Left ventricle myocardium inferior (tissue), 1 donor: ENCODE results near the gene GRM8. TPM values are rescaled to one million over a fixed set of nuclear protein-coding genes. Genes with fewer than 3 reads are reported as not detected.

Experiments used
- DNase-seq: peaks from one replicate; pipeline ENCODE4 v3.0.0-alpha.2; 2020
- H3K27ac ChIP-seq: fragments of 200-600 bp; replicated peaks from 2 replicates; pipeline ENCODE4 v1.8.0; 2021
- H3K27me3 ChIP-seq: fragments of 200-600 bp; 2 replicates; pipeline ENCODE4 v1.8.0; 2021; ENCODE audit warnings: low read depth
- H3K36me3 ChIP-seq: fragments of 200-600 bp; 2 replicates; pipeline ENCODE4 v1.8.0; 2021
- H3K4me1 ChIP-seq: fragments of 200-600 bp; 2 replicates; pipeline ENCODE4 v1.8.0; 2021
- H3K4me3 ChIP-seq: fragments of 200-600 bp; 2 replicates; pipeline ENCODE4 v1.8.0; 2021; ENCODE audit warnings: mild to moderate bottlenecking, moderate library complexity
- H3K9me3 ChIP-seq: fragments of 200-600 bp; replicated peaks from 2 replicates; pipeline ENCODE4 v1.8.0; 2021
- intact Hi-C: fragments of 100-400 bp; cut with micrococcal nuclease; formaldehyde crosslinking; loops from one replicate; pipeline ENCODE4 v1.11.0; 2022
- total RNA-seq: library from RNA; stranded (reverse); fragmentation: NEBNext Ultra II Directional; extraction: Animal tissue kit (Norgen Biotek cat#: 25700); gene quantifications from one replicate; pipeline ENCODE4 v1.2.1, GENCODE V29; 2021
- TF ChIP-seq, protein P1 (sequence below): fragments of 200-600 bp; IDR thresholded peaks from 2 replicates; pipeline ENCODE4 v1.8.0; 2021; ENCODE audit warnings: antibody characterized with exemption, mild to moderate bottlenecking, borderline replicate concordance
- donor health status: DM: no; HTN: yes; CAD: no; lungs with severe emphysema.

GRM8 gene
- total RNA-seq, 1 donor from 2014 or later, result 0.69 TPM

GRCh38 chr7:126776498-126776897, 476.2 kb downstream of the GRM8 start:
- DNase-seq, result no peak
- Histone ChIP-seq H3K4me3 (no peak overlapping the region), H3K27ac (no peak overlapping the region), H3K9me3 (no peaks in the 10 kb centered on the region), H3K27me3 (no peaks in the 10 kb centered on the region), H3K4me1 (no peaks in the 10 kb centered on the region), H3K36me3 (no peaks in the 10 kb centered on the region)
- intact Hi-C loops, result no loop called here
- TF ChIP-seq, protein P1, sequence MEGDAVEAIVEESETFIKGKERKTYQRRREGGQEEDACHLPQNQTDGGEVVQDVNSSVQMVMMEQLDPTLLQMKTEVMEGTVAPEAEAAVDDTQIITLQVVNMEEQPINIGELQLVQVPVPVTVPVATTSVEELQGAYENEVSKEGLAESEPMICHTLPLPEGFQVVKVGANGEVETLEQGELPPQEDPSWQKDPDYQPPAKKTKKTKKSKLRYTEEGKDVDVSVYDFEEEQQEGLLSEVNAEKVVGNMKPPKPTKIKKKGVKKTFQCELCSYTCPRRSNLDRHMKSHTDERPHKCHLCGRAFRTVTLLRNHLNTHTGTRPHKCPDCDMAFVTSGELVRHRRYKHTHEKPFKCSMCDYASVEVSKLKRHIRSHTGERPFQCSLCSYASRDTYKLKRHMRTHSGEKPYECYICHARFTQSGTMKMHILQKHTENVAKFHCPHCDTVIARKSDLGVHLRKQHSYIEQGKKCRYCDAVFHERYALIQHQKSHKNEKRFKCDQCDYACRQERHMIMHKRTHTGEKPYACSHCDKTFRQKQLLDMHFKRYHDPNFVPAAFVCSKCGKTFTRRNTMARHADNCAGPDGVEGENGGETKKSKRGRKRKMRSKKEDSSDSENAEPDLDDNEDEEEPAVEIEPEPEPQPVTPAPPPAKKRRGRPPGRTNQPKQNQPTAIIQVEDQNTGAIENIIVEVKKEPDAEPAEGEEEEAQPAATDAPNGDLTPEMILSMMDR, result no peak

DNA sequence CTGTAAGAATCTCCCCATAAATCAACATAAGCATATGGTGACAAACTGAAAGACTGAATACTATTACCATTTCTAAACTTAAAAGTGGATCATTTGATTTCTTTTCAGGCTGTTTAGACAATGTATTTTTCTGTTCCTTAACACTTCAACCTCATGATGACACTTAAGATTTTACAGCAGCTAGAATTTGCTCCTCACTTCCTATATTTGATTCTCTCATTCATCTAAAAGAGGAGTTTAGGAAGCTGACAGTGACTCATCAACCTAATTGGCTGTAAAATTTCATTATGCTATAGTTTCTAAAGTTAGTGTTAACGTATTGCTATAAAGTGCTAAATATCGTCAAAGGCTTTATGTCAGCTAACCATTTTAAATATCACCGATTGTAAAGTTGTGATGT, 478.7 kb downstream of the GRM8 start:
- DNase-seq, result no peak
- Histone ChIP-seq H3K9me3 (no peaks in the 10 kb centered on the region), H3K27me3 (no peaks in the 10 kb centered on the region), H3K4me3 (no peak overlapping the region), H3K4me1 (no peaks in the 10 kb centered on the region), H3K36me3 (no peaks in the 10 kb centered on the region), H3K27ac (no peak overlapping the region)
- intact Hi-C loops, result no loop called here
- TF ChIP-seq, protein P1, result no peak

GRCh38 chr7:126768836-126769235, 483.9 kb downstream of the GRM8 start:
- Histone ChIP-seq H3K4me3 (no peak overlapping the region), H3K9me3 (no peaks in the 10 kb centered on the region), H3K27ac (no peak overlapping the region), H3K27me3 (no peaks in the 10 kb centered on the region), H3K36me3 (no peaks in the 10 kb centered on the region), H3K4me1 (no peaks in the 10 kb centered on the region)
- TF ChIP-seq, protein P1, result no peak
- intact Hi-C loops, result no loop called here
- no peak for DNase-seq

GRCh38 chr7:126760914-126761577, 491.7 kb downstream of the GRM8 start:
- TF ChIP-seq, protein P1, result no peak
- H3K27me3 ChIP-seq, result no peaks in the 10 kb centered on the region
- no peak overlapping the region for H3K4me3 ChIP-seq
- no peak overlapping the region for H3K27ac ChIP-seq
- DNase-seq, result no peak
- no peaks in the 10 kb centered on the region for H3K4me1 ChIP-seq
- no peaks in the 10 kb centered on the region for H3K9me3 ChIP-seq
- no peaks in the 10 kb centered on the region for H3K36me3 ChIP-seq
- intact Hi-C loops, result no loop called here

- no peak overlapping the region for H3K27ac ChIP-seq
- TF ChIP-seq, protein P1, result no peak
- H3K27me3 ChIP-seq, result no peaks in the 10 kb centered on the region
- no peaks in the 10 kb centered on the region for H3K36me3 ChIP-seq
- H3K9me3 ChIP-seq, result no peaks in the 10 kb centered on the region
- intact Hi-C loops, result no loop called here
- no peak overlapping the region for H3K4me3 ChIP-seq
- no peaks in the 10 kb centered on the region for H3K4me1 ChIP-seq
- no peak for DNase-seq
Measured at GRCh38 chr7:126755381-126755780, 497.4 kb downstream of the GRM8 start.
